Muscle layer of colon (tissue), 2 donors: ENCODE results near the gene PRELID1.

Experiments used
- H3K27ac ChIP-seq: one replicate; pipeline ENCODE4 v1.7.0; 2013; ENCODE audit warnings: low read depth, mild to moderate bottlenecking, low read length, moderate library complexity
- H3K27me3 ChIP-seq, 2 donors: one replicate each; pipeline ENCODE4 v1.7.0; 2013; ENCODE audit warnings: low read length in 2 of 2, mild to moderate bottlenecking in 2 of 2; ENCODE audit not compliant: insufficient read depth in 2 of 2, control insufficient read depth in 1 of 2
- H3K36me3 ChIP-seq: one replicate; pipeline ENCODE4 v1.7.0; 2013; ENCODE audit warnings: mild to moderate bottlenecking, low read length; ENCODE audit not compliant: insufficient read depth
- H3K4me1 ChIP-seq: one replicate; pipeline ENCODE4 v1.7.0; 2013; ENCODE audit warnings: mild to moderate bottlenecking, low read length; ENCODE audit not compliant: insufficient read depth
- H3K4me3 ChIP-seq, 2 donors: one replicate each; pipeline ENCODE4 v1.7.0; 2013; ENCODE audit warnings: low read length in 2 of 2, low read depth in 1 of 2, mild to moderate bottlenecking in 1 of 2, moderate library complexity in 1 of 2
- H3K9ac ChIP-seq: one replicate; pipeline ENCODE4 v1.7.0; 2013; ENCODE audit warnings: low read length
- H3K9me3 ChIP-seq: one replicate; pipeline ENCODE4 v1.7.0; 2013; ENCODE audit warnings: mild to moderate bottlenecking, low read length
- donor health status: abdominal sarcoma.
- donor health status: Adenocarcinoma of cecum.

The PRELID1 gene

DNA sequence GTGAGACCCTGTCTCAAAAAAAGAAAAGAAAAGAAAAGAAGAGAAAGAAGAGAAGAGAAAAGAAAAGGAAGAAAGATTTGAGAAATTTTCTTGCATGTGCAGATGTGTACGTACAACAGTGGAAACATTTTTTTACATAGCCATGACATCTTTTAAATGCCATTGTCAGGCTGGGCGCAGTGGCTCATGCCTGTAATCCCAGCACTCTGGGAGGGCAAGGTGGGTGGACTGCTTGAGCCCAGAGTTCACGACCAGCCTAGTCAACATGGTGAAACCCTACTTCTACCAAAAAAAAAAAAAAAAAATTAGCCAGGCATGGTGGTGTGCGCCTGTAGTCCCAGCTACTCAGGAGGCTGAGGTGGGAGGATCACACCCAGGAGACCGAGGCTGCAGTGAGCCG, 41.3 kb downstream of the PRELID1 start:
- no peak overlapping the region for H3K4me3 ChIP-seq
- H3K4me1 ChIP-seq: peaks cover 3% of the 10 kb centered on the region
- H3K27me3 ChIP-seq: no peaks in the 10 kb centered on the region
- no peak overlapping the region for H3K27ac ChIP-seq
- H3K36me3 ChIP-seq: peaks cover 10% of the 10 kb centered on the region
- no peak overlapping the region for H3K9ac ChIP-seq
- H3K9me3 ChIP-seq: no peaks in the 10 kb centered on the region

- H3K9me3 ChIP-seq: no peaks in the 10 kb centered on the region
- H3K4me3 ChIP-seq: no peak overlapping the region
- peaks cover 14% of the 10 kb centered on the region for H3K4me1 ChIP-seq
- H3K36me3 ChIP-seq: peaks cover 8% of the 10 kb centered on the region
- H3K9ac ChIP-seq: no peak overlapping the region
- no peaks in the 10 kb centered on the region for H3K27me3 ChIP-seq
- H3K27ac ChIP-seq: no peak overlapping the region
Observed at GRCh38 chr5:177346820-177347219, 43.2 kb downstream of the PRELID1 start.

DNA sequence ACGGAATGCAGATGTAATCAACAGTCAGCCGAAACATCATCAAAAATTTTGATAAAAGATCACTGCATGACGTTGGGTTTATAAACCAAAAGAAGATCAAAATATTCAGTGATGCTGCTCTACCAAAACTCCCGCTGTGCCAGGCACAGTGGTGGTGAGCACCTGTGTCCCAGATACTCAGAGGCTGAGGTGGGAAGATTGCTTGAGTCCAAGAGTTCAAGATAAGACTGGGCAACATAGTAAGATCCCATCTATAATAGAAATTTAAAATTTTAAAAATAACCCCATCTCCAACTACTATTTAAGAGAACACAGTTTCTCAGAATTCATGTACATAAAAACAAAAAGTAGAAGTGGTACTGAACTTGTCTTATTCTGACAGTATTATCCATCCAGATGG, 44.1 kb downstream of the PRELID1 start:
- Histone ChIP-seq H3K27ac (no peak overlapping the region), H3K27me3 (no peaks in the 10 kb centered on the region), H3K36me3 (peaks cover 6% of the 10 kb centered on the region), H3K4me1 (peaks cover 14% of the 10 kb centered on the region), H3K9ac (no peak overlapping the region), H3K9me3 (no peaks in the 10 kb centered on the region), H3K4me3 (no peak overlapping the region)

DNA sequence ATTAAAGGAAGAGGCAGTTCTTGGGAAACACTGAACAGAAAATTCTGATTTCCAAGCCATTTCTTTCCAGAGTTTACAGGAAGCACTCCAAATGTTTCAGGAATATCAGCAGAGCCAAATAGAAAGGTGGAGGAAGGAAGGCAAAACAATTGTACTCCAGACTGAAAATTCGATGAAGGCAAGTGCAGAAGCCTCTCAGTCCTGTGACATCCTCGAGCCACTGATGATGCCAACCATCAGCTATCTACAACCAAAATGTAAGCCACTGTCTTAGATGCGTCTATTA, 45.7 kb downstream of the PRELID1 start:
- Histone ChIP-seq H3K27ac (no peak overlapping the region), H3K27me3 (no peaks in the 10 kb centered on the region), H3K4me3 (no peak overlapping the region), H3K9me3 (no peaks in the 10 kb centered on the region), H3K9ac (no peak overlapping the region), H3K36me3 (peaks cover 6% of the 10 kb centered on the region), H3K4me1 (peaks cover 14% of the 10 kb centered on the region)

- Histone ChIP-seq H3K9ac (no peak overlapping the region), H3K27ac (no peak overlapping the region), H3K4me1 (peaks cover 14% of the 10 kb centered on the region), H3K27me3 (no peaks in the 10 kb centered on the region), H3K4me3 (peak overlapping the region in 1 of 2 donors; percentile 96), H3K36me3 (peaks cover 6% of the 10 kb centered on the region), H3K9me3 (no peaks in the 10 kb centered on the region)
Observed at GRCh38 chr5:177349762-177350161, 46.2 kb downstream of the PRELID1 start.

- Histone ChIP-seq H3K4me3 (peak overlapping the region; percentile 78 to 96), H3K9me3 (no peaks in the 10 kb centered on the region), H3K27me3 (no peaks in the 10 kb centered on the region), H3K9ac (peak overlapping the region; percentile 96), H3K4me1 (peaks cover 14% of the 10 kb centered on the region), H3K27ac (peak overlapping the region; percentile 77), H3K36me3 (peaks cover 6% of the 10 kb centered on the region)
Observed at GRCh38 chr5:177350776-177351391, 47.3 kb downstream of the PRELID1 start.

DNA sequence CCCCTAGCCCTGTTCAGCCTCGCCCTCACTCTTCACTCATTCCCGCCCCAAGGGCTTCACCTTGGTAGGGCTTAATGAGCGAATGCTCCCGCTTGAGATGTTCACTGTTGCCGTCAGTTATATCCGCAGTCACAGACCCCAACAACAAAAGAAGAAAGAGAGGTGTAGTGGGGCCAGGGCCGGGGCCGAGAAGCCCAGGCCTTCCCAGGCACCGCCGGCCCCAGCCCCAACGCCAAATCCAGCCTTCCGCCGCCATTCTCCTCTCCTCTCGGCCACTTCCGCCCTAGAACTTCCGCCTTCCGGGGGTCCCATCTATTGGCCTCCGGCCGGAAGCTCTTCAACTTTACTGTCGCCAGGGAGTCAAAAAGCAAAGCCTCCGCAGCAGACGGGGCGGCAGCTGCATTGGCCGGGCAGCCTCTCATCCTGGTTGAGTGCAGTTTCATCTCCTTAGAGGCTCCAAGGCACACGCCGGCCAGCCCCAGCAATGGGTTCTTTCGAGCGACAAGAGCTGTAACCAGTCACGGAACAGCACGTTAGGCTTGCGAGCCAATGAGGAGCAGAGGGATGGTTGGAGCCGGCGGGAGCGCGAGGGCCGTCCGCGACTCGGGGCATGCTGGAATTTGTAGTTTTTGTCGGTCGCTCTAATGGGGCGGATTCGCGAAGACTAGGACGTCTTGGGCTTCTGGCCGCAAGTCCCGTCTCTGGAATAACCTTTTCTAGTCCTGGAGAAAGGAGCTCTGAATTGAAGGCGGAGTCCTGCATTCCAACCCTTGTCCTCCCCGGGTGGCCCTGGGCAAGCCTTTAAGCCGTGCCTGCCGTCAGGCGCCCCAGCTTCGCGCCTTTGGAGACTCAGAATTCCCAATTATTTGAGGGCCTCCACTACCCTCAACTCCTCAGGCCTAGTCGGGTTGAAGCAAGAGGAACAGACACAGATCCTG, 48.1 kb downstream of the PRELID1 start, which contains the start of gene LMAN2:
LMAN2 (minus strand) TSS at position 277 of the 938 bp plus-strand sequence; CDS start at position 256, 21 bp downstream.
- Histone ChIP-seq H3K27ac (peak within 1 kb of the TSS; percentile 77), H3K4me1 (peaks cover 14% of the 10 kb centered on the region), H3K9me3 (no peaks in the 10 kb centered on the region), H3K27me3 (no peaks in the 10 kb centered on the region), H3K36me3 (peaks cover 6% of the 10 kb centered on the region), H3K9ac (peak within 1 kb of the TSS; percentile 96), H3K4me3 (peak within 1 kb of the TSS; percentile 78 to 96)

GRCh38 chr5:177353093-177353492, 49.5 kb downstream of the PRELID1 start:
- H3K27me3 ChIP-seq: peaks cover 0 to 4% of the 10 kb centered on the region in 2 donors
- no peak overlapping the region for H3K9ac ChIP-seq
- H3K9me3 ChIP-seq: no peaks in the 10 kb centered on the region
- peaks cover 14% of the 10 kb centered on the region for H3K4me1 ChIP-seq
- no peak overlapping the region for H3K4me3 ChIP-seq
- no peak overlapping the region for H3K27ac ChIP-seq
- H3K36me3 ChIP-seq: peaks cover 6% of the 10 kb centered on the region

DNA sequence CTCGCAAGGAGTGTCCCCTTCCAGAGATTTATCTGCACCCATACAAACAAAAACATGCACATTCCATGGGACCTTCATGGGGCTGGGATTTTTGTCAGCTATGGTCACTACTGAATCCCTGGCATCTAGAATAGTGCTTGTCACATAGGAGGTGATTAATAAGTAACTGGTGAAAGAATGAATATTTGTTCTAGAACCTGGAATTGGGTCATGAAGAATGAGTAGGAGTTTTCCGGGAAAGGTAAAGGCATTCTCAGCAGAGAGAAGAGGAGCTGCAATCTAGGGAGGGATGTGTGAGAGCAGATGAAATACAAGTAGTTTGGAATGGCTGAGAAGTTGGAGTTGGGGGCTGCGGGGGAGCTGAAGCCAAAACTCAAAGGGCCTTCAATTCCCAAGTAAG, 50.7 kb downstream of the PRELID1 start:
- Histone ChIP-seq H3K4me1 (peaks cover 14% of the 10 kb centered on the region), H3K9ac (no peak overlapping the region), H3K4me3 (no peak overlapping the region), H3K36me3 (peaks cover 6% of the 10 kb centered on the region), H3K27ac (no peak overlapping the region), H3K9me3 (no peaks in the 10 kb centered on the region), H3K27me3 (peaks cover 0 to 4% of the 10 kb centered on the region in 2 donors)

- no peak overlapping the region for H3K4me3 ChIP-seq
- no peak overlapping the region for H3K27ac ChIP-seq
- H3K36me3 ChIP-seq: peaks cover 6% of the 10 kb centered on the region
- peaks cover 13% of the 10 kb centered on the region for H3K4me1 ChIP-seq
- peaks cover 0 to 8% of the 10 kb centered on the region in 2 donors for H3K27me3 ChIP-seq
- H3K9me3 ChIP-seq: no peaks in the 10 kb centered on the region
- no peak overlapping the region for H3K9ac ChIP-seq
Observed at GRCh38 chr5:177354711-177355110, 51.1 kb downstream of the PRELID1 start.

DNA sequence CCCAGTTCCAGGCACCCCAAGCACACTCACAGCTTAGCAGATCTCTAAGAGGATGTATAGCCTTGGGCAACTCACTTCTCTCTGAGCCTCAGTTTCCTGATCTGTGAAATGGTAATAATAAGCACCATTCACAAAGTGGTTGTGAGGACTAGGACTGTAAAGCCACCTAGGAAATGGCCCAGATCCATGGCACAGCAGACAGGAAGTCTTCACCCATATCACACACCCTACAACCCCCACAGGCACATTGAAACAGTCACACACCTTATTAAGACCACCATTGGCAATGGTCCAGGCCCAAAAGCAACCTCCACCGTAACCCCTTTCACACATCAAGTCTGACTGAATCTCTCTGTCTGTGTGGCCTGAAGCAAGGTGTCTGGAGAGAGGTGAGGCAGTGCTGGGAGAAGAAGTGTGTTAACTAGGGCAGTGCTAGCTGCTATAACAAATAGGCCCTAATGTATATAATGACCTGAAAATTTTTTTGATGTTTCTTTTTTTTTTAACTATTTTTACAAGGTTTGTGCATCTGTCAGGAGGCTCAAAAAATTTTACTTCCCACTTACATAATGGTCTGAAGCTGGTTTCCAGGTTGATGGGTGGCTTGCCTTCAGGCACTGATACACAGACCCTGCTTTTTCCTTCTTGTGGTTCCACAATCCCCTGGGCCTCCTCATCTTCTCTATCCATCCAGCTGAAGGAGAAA, 51.7 kb downstream of the PRELID1 start:
- H3K4me1 ChIP-seq: peaks cover 7% of the 10 kb centered on the region
- peaks cover 0 to 8% of the 10 kb centered on the region in 2 donors for H3K27me3 ChIP-seq
- no peak overlapping the region for H3K27ac ChIP-seq
- H3K9me3 ChIP-seq: no peaks in the 10 kb centered on the region
- no peak overlapping the region for H3K9ac ChIP-seq
- H3K4me3 ChIP-seq: no peak overlapping the region
- peaks cover under 1% of the 10 kb centered on the region for H3K36me3 ChIP-seq
